Measurements from ENCODE around the gene CGN. TPM values are rescaled to one million over a fixed set of nuclear protein-coding genes. Genes with fewer than 3 reads are reported as not detected.

CGN gene
- total RNA-seq, 2 donors from 2014 or later = 2.3 TPM; not detected in 1

DNA sequence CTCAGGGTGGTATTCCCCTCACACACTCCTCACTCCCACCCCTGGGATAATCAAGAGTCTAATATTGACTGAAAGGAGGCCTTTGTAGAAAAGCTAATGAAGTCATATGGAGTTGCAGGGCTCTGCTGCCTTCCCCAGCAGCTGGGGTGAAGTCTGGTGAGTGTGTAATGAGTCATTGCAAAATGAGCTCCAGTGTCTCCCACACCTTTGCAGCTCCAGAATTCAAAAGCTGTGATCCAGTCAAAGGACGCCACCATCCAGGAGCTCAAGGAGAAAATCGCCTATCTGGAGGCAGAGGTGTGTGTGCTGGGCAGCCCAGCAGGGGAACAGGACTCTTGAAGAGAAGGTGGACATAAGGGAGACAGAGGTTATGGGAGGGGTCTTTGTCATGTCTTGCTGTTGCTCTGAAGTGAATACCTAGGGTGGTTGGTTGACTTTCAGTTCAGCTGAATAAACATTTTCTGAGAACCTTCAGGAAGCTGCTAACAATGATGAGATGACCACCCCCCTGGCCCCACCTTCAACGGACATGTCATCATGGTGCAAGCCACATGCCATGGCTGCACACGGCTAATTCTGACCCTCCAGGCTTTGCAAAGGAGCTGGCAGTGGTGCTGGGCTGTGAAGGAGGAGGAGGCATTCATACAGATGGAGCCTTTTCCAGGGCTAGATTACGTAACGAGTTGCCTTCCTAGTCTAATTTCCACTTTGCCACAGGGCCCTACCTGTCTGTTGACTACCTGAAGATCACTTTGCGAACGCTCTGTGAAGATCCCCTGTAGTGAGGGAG lies 68.4 kb downstream of the CGN start:
- TF ChIP-seq, protein P1, sequence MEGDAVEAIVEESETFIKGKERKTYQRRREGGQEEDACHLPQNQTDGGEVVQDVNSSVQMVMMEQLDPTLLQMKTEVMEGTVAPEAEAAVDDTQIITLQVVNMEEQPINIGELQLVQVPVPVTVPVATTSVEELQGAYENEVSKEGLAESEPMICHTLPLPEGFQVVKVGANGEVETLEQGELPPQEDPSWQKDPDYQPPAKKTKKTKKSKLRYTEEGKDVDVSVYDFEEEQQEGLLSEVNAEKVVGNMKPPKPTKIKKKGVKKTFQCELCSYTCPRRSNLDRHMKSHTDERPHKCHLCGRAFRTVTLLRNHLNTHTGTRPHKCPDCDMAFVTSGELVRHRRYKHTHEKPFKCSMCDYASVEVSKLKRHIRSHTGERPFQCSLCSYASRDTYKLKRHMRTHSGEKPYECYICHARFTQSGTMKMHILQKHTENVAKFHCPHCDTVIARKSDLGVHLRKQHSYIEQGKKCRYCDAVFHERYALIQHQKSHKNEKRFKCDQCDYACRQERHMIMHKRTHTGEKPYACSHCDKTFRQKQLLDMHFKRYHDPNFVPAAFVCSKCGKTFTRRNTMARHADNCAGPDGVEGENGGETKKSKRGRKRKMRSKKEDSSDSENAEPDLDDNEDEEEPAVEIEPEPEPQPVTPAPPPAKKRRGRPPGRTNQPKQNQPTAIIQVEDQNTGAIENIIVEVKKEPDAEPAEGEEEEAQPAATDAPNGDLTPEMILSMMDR (IDR thresholded peaks at IDR 0.05) = no peak
- Histone ChIP-seq H3K27me3 (replicated peaks; ENCODE audit: insufficient read depth) (no peaks in the 10 kb centered on the region), H3K4me1 (ENCODE audit: control insufficient read depth in 1 of 2, low read depth in 2 of 2) (no peaks in the 10 kb centered on the region), H3K4me3 (no peak overlapping the region), H3K27ac (no peak overlapping the region), H3K9me3 (no peaks in the 10 kb centered on the region), H3K36me3 (peaks cover 27% of the 10 kb centered on the region)
- ATAC-seq (ENCODE audit: insufficient number of reproducible peaks, low FRiP score, low read depth) = no peak
- no peak for DNase-seq (ENCODE audit: low spot score)

DNA sequence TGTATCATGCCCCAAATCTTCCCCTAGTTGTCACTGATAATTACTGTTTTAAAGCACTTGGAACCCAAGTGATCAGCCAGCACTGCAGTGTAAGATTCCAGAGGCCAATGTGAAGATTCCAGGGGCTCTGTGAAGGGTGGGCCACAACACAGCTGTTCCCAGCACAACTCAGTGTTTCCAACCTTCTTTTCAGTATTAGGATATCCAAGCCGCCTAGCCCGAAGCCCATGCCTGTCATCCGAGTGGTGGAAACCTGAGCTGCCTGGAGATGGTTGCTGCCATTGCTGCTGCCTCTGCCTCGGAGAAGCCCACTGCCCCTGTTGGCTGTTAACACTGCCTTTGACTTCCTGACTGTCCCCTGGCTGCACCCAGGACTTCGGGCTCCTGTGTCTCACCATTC lies 70.3 kb downstream of the CGN start:
- no peaks in the 10 kb centered on the region for H3K27me3 ChIP-seq (replicated peaks; ENCODE audit: insufficient read depth)
- no peaks in the 10 kb centered on the region for H3K9me3 ChIP-seq
- ATAC-seq (ENCODE audit: insufficient number of reproducible peaks, low FRiP score, low read depth) = no peak
- no peaks in the 10 kb centered on the region for H3K4me1 ChIP-seq (ENCODE audit: control insufficient read depth in 1 of 2, low read depth in 2 of 2)
- no peak for DNase-seq (ENCODE audit: low spot score)
- H3K36me3 ChIP-seq = peaks cover 27% of the 10 kb centered on the region
- H3K4me3 ChIP-seq = no peak overlapping the region
- TF ChIP-seq, protein P1 (IDR thresholded peaks at IDR 0.05) = no peak
- no peak overlapping the region for H3K27ac ChIP-seq

DNA sequence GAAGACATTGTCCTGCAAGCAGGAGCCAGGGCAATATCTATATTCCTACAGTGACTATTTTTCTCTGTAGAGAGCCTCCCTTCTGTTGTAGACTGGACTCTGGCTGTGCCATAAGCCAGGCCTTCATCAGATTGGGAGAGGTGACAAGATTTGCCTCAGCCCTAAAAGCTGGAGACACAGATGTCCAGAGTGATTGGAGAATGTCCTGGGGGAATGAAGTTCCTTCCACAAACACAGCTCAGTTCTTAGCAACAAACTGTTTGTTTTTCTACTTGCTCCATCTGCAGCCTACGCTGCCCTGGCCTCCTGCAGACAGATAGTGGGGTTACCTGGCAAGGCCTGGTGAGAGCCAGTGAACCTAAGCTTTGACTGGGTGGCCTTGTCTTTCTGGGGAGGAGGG lies 70.7 kb downstream of the CGN start:
- peaks cover 27% of the 10 kb centered on the region for H3K36me3 ChIP-seq
- ATAC-seq (ENCODE audit: insufficient number of reproducible peaks, low FRiP score, low read depth) = no peak
- no peaks in the 10 kb centered on the region for H3K4me1 ChIP-seq (ENCODE audit: control insufficient read depth in 1 of 2, low read depth in 2 of 2)
- no peak overlapping the region for H3K27ac ChIP-seq
- no peaks in the 10 kb centered on the region for H3K9me3 ChIP-seq
- TF ChIP-seq, protein P1 (IDR thresholded peaks at IDR 0.05) = no peak
- H3K4me3 ChIP-seq = no peak overlapping the region
- DNase-seq (ENCODE audit: low spot score) = no peak
- H3K27me3 ChIP-seq (replicated peaks; ENCODE audit: insufficient read depth) = no peaks in the 10 kb centered on the region

DNA sequence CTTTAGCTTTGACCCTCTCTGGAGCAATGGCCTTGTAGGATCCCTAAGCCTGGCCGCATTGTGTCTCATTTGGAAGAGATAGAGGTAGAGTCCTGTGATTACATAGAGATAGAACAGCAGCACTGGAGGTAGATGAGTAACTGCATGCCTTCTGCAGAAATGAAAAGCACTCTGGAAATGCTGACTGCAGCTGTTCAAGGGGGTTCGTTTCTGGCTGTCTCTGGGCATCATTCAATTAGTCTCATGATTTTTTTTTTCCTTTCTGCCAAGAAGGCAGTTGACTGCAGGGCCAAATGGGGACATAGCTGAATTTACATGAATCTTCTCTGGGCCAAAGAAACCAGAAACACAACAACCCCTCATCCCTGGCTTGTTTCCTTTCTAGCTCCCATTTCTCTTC lies 72.6 kb downstream of the CGN start:
- no peak for ATAC-seq (ENCODE audit: insufficient number of reproducible peaks, low FRiP score, low read depth)
- H3K27ac ChIP-seq = no peak overlapping the region
- H3K4me1 ChIP-seq (ENCODE audit: control insufficient read depth in 1 of 2, low read depth in 2 of 2) = no peaks in the 10 kb centered on the region
- no peak for DNase-seq (ENCODE audit: low spot score)
- H3K36me3 ChIP-seq = peaks cover 18% of the 10 kb centered on the region
- TF ChIP-seq, protein P1 (IDR thresholded peaks at IDR 0.05) = no peak
- no peaks in the 10 kb centered on the region for H3K27me3 ChIP-seq (replicated peaks; ENCODE audit: insufficient read depth)
- H3K4me3 ChIP-seq = no peak overlapping the region
- no peaks in the 10 kb centered on the region for H3K9me3 ChIP-seq

DNA sequence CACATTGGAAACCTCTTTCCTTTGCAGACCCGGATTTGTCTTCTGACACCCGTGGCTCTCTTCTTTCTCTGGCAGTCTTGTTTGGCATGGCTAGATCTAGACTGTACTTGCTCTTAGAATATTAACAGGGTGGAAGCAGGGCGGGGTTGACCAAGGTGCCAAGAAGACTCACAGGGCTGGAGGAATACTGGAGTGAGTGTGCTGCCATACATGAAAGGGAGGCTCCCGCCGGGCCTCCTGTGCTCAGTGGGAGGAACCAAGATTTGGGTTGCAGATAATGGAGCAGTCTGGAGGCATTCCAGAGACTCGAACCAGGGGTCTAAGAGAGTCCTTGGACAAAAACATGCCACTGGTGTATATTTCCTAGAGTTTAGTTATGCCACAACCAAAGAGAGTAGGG lies 73.1 kb downstream of the CGN start:
- H3K9me3 ChIP-seq = no peaks in the 10 kb centered on the region
- no peaks in the 10 kb centered on the region for H3K4me1 ChIP-seq (ENCODE audit: control insufficient read depth in 1 of 2, low read depth in 2 of 2)
- TF ChIP-seq, protein P1 (IDR thresholded peaks at IDR 0.05) = no peak
- no peak for ATAC-seq (ENCODE audit: insufficient number of reproducible peaks, low FRiP score, low read depth)
- no peak overlapping the region for H3K27ac ChIP-seq
- peaks cover 16% of the 10 kb centered on the region for H3K36me3 ChIP-seq
- no peak for DNase-seq (ENCODE audit: low spot score)
- no peaks in the 10 kb centered on the region for H3K27me3 ChIP-seq (replicated peaks; ENCODE audit: insufficient read depth)
- H3K4me3 ChIP-seq = no peak overlapping the region

Data from thoracic aorta (tissue), 2 donors.